Sigmoid colon (tissue), 4 donors: ENCODE measurements around the gene UBE2J1.

Experiments
- EP300 ChIP-seq, 4 donors: sonication (generic); formaldehyde crosslinking; IDR thresholded peaks; one replicate each; pipeline ENCODE4 v1.6.1; 2017; ENCODE audit warnings: antibody characterized with exemption in 4 of 4
- POLR2A ChIP-seq, 2 donors: fragments of 450-650 bp; IDR thresholded peaks; one replicate each; pipeline ENCODE4 v1.6.1; 2016; ENCODE audit warnings: antibody characterized with exemption in 2 of 2, mild to moderate bottlenecking in 2 of 2, moderate library complexity in 2 of 2
- POLR2AphosphoS5 ChIP-seq, 4 donors: sonication (generic); formaldehyde crosslinking; IDR thresholded peaks; one replicate each; pipeline ENCODE4 v1.6.1; 2017; ENCODE audit warnings: antibody characterized with exemption in 4 of 4
- TF ChIP-seq, protein P1 (sequence below), 4 experiments: fragments of 450-650 bp in 3 of 4; fragments of 200-600 bp in 1 of 4; IDR thresholded peaks; one replicate each; pipeline ENCODE4 v1.5.1; 2016 to 2019; ENCODE audit warnings: antibody characterized with exemption in 4 of 4, mild to moderate bottlenecking in 3 of 4, moderate library complexity in 2 of 4

DNA sequence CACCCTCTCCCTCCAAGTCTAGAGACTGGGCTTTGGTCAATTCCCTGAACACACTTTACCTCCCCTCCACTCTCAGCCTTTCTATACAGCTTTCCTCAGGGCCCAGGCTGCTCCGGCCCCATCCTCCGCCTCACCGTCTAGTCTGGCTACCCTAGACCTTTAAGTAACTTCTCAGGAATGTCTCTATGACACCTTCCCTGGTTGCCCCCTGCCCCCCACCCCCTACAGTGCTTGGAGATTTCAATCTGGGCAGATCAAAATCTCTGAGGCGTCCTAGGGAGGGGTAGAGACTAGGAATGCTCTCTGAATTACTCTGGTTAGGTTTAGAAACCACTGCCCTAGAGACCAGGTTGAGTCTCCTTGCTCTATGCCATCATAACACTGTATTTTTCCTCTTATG, 6.1 kb downstream of the UBE2J1 start:
- TF ChIP-seq POLR2A (IDR thresholded peaks at IDR 0.05) = no peak
- TF ChIP-seq, protein P1, sequence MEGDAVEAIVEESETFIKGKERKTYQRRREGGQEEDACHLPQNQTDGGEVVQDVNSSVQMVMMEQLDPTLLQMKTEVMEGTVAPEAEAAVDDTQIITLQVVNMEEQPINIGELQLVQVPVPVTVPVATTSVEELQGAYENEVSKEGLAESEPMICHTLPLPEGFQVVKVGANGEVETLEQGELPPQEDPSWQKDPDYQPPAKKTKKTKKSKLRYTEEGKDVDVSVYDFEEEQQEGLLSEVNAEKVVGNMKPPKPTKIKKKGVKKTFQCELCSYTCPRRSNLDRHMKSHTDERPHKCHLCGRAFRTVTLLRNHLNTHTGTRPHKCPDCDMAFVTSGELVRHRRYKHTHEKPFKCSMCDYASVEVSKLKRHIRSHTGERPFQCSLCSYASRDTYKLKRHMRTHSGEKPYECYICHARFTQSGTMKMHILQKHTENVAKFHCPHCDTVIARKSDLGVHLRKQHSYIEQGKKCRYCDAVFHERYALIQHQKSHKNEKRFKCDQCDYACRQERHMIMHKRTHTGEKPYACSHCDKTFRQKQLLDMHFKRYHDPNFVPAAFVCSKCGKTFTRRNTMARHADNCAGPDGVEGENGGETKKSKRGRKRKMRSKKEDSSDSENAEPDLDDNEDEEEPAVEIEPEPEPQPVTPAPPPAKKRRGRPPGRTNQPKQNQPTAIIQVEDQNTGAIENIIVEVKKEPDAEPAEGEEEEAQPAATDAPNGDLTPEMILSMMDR (IDR thresholded peaks at IDR 0.05) = no peak
- no peak for TF ChIP-seq EP300 (IDR thresholded peaks at IDR 0.05)
- TF ChIP-seq POLR2AphosphoS5 (IDR thresholded peaks at IDR 0.05) = no peak
